GM21360 (cell line): Measurements from ENCODE around the gene TEAD3.

Experiments
- ATAC-seq: cut with Tn5 transposase; IDR thresholded peaks from one replicate; pipeline ENCODE4 v1.9.1; 2021; ENCODE audit warnings: mild to moderate bottlenecking, moderate library complexity; ENCODE audit not compliant: unreplicated experiment

TEAD3 gene

DNA sequence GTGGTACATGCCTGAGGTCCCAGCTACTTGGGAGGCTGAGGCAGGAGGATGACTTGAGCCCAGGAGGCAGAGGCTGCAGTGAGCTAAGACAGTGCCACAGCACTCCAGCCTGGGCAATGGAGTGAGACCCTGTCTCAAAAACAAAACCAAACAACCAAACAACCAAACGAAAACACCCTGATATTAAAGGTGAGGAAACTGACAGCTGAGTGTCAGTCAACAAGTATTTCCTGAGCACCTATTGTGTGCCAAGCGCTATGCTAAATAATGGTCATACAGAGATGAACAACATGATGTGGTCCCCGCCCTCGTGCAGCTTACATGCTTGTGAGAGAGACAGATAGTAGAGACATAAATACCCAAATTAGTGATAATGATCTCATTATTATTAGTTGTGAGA lies 17.7 kb upstream of the TEAD3 start:
- no peak for ATAC-seq

DNA sequence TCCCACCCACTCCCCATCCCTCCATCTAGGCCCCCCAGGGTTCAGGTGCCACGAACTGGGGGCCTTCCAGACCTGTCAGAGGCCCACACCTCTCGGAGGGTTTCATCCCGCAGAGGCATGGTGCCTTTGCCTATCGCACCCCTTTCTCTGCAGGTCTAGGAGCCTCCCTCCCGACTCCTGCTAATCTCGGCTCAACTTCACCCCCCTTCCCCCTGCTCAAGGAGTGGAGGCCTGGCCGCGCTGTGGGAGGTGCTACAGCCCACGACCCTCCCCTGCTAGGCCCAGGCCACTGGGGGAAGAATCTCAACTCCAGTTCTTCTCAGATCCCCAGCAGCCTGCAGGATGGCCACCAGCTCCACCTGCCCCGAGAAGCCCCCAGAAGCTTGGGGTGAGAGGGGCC lies 15.9 kb upstream of the TEAD3 start, which contains the start of gene TULP1:
TULP1 (minus strand) TSS at position 157 of the 400 bp plus-strand sequence; CDS start at position 119, 38 bp downstream.
- no peak for ATAC-seq

DNA sequence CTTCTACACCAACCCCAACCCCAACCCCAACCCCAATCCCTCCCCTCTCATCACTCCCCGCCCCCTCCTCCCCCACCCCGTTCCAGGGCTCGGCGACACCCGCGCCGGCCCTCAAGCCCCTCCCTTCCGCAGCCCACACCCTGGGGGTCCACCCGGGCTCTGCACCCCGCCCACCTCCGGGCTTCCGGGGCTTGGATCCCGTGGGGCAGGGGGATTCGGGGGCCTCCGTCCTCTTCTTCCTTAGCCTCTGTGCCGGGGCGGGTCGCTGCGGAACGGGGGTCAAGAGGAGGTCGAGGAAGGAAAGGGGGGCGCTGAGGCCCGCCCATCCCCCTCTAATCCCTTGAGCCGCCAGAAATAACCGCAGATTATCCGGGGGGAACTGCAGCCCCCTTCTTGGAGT lies 15.1 kb upstream of the TEAD3 start:
- ATAC-seq, result no peak

DNA sequence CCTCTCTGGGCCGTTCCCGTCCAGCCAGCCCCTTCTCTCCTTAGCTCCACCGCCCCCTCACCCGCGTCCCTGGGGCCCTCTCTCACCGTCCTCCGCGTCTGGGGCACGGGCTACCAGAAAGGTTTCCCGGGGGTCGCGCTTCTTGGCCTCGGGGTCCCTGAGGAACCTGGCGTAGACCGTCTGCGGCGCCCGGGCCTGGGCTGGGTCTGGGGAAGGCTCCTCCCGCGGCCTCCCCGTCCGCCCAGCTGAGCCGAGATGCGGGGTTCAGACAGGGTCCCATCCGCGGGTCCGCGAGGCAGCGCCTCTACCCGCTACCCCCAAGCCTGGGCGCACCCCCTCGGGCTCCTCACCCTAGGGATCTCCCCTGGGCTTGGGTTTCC lies 14.7 kb upstream of the TEAD3 start:
- no peak for ATAC-seq

DNA sequence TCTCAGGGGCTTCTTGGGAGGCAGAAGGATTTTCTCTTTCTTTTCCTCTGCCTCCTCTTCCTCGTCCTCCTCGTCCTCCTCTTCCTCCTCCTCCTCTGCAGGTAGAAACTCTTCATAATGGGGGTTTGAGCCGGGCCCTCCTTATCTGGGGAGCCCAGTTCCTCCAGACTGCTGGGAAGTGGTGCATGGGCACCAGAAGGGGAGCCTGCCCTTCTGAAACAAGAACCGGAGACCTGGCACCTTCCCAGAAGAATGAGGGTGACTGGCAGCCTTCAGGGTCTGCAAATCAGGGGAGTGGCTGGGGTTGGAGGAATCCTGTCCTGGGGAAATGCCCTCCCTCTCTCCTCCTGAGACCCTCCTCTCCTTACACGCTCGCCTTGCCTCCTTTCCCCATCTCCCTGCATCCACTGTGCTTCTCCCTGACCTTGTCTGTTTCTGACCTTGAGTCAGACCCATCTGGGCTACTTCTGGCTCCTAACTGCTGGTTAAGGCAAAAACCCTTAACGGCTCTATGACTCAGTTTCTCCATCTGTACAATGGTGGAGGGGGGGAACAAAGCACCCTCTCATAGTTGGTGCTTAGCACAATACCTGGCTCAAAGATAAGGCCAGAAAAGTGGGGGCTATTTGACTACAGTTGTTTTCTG lies 14.2 kb upstream of the TEAD3 start:
- no peak for ATAC-seq

DNA sequence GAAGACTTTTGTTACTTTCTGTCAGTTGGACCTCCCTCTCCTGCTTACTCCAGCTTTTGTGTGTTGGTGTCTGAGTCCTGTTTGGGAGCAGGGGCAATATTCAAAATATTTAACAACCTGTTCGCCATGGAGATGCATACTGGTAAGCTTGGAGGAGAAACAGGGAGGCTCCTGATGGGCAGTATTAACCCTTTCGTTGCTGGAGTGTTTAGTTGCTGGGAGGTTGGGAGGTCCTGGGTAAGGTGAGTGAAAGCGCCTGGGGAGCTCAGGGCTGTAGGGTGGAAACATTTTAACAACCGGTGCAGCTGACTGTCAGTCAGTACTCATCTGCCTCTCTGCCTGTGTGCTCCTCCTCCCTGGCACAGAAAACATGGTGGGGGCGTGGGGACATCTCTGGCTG lies 11.7 kb upstream of the TEAD3 start:
- ATAC-seq, result no peak

DNA sequence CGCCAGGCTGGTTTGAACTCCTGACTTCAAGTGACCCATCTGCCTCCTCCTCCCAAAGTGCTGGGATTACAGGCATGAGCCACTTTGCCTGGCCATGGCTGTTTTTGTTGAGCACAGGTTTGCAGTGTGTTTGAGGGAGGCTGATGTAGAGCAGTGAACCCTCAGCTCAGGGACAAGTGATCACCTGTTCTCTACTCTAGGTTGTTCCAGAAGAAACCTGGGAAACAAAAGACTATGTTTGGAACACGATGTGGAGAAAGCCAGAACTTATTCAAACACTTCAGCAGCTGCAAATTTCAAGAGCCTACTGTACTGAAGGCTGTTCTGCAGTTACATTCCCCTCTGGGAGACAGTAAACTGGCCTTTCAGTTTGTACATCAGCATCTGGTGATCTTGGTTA lies 11.1 kb upstream of the TEAD3 start:
- no peak for ATAC-seq

DNA sequence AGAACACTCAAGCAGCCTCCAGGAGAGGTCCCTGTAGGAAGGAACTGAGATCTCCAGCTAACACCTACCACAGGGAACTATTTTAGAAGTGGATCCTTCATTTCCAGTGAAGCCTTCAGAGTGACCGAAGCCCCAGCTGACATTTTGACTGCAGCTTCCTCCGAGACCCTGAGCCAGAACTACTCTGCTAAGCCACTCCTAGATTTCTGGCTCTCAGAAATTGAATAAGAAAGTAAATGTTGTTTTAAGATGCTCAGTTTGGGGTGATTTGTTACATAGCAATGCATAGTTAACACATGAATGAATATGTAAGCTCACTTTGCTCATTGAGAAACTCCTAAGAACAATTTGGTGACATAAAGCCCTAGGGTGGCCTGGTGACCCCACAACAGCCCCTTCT lies 10.3 kb upstream of the TEAD3 start:
- ATAC-seq, result no peak

DNA sequence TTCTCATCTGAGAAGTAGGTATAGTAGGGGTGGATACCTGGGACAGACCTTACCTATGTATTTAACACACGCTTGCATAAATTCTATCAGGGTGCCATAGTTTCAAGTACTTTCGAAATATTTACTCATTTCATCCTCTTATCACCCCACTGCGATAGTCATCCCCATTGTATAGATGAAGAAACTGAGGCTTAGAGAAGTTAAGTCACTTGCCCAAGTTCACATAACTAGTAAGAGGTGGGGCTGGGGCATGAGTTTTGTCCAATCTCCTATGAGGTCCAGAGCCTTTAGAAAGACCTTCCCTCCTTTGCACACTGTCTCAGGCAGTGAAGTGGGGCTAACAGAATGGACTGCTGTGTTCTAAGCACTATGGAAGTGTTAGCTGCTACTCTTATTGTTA lies 9.7 kb upstream of the TEAD3 start:
- no peak for ATAC-seq

DNA sequence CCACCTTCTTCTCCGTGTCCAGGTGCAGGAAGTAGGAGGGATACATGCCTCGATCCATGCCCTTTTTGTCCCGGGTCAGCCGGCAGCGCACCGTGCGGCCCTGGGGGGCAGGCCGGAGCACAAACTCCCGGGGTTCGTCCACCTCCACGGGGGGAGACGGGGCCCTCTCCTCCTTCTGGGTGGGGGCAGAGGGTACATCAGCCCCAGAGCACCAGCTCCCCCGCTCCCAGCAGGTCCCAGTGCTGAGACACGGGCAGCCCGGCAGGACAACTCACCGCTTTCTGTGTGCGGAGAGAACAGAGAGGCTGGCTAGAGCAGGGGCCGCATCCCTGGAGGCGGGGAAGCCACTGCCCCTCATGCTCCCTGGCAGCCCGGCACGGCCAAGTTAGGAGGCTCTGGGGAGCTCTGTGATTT lies 9.1 kb upstream of the TEAD3 start:
- ATAC-seq, result no peak

DNA sequence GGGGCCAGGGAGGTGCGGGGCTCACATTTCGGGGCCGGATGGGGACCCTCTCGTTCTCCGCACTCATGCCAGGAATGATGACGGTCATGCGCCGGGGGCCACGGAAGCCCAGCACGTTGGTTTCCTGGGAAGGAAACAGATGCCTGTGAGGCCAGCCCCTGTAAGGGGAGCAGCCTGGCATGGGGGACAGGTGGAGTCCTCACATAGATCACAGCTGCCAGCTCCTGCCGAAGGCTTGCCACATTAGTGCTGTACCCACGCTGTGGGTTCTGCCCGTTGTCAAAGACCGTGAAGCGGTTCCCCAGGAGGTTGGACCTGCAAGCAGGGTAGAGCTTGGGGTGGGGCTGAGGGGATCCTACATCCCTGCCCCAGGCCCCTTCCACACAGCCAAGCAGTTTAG lies 6.7 kb upstream of the TEAD3 start:
- ATAC-seq, result no peak

DNA sequence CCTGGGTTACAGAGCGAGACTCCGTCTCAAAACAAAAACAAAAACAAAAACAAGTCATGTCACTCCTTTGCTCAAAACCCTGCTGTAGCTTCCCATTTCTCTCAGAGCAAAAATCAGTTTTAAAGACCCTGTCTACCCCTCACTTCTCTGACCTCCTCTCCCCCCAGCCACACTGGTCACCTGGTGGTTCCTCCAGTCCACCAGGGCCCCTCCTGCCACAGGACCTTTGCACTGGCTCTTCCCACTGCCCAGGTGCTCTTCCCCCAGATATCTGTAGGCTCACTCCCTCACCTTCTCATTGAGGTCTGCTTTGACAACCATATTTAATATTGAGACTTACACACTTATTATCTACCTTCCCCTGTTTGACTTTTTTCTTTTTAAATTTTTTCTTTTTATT lies 4.9 kb upstream of the TEAD3 start:
- no peak for ATAC-seq

DNA sequence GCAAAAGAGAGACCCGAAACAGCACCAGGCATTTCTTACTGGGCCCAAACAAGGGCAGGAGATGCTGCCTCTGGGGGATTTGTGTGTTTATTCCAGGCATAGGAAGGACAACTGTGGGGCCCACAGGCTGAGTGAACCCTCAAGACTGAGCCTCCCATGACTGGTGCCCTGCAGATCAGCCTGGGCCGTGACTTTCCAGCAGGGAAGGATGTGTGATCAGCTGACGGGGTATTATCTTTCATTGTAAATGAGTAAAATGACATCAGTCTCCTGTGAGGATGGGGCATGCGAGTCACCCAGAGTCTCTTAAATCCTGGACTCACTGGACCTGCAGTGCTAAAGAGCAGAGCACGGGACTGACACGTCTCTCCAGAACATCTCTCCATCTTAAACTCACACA lies 3.9 kb upstream of the TEAD3 start:
- ATAC-seq, result no peak

DNA sequence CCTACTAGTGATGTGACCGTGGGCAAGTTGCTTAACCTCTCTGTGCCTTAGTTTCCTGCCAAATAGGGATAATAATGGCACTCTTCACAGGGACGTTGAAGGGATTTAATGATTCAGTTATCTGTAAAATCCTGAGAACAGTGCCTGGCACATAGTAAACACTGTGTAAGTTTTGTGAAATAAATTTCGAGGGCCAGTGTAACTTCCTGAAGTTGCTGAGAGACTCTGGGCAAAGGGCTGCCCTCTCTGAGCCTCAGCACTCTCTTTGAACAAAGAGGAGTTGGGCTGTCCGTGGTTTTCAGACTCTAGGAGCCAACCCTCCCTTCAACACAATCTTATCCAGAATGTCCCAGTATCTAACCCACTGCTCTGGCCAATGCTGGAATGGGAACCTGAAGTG lies 2.5 kb upstream of the TEAD3 start:
- no peak for ATAC-seq

DNA sequence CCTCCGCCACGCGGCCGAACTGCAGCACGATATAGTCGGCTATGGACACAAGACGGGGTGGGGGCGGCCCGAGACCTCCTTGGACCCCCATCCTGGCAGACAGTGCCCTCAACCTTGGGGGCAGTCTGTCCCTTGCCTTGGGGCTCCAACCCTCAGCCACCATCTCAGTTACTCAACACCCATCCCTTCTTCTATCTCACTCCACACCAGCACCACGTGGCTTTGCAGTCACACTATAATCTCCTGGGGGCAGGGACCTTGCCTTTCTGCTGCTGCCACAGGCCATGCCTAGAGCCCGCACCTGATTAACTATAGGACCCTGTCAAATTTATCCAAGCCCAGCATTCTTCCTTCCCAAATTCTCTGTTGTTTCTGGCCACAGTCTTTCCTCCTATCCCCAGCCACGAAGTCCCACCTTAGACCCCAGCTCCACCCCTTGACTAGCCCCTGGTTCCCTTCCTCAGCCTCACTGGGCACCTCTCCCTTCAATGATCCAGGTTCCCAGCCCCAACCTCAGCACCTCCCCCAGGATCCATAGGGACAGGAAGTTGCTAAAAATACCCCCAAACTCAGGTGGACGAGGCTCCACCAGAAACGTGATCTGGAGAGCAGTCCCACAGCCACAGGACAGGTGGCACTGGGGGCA lies 1.7 kb upstream of the TEAD3 start:
- no peak for ATAC-seq

DNA sequence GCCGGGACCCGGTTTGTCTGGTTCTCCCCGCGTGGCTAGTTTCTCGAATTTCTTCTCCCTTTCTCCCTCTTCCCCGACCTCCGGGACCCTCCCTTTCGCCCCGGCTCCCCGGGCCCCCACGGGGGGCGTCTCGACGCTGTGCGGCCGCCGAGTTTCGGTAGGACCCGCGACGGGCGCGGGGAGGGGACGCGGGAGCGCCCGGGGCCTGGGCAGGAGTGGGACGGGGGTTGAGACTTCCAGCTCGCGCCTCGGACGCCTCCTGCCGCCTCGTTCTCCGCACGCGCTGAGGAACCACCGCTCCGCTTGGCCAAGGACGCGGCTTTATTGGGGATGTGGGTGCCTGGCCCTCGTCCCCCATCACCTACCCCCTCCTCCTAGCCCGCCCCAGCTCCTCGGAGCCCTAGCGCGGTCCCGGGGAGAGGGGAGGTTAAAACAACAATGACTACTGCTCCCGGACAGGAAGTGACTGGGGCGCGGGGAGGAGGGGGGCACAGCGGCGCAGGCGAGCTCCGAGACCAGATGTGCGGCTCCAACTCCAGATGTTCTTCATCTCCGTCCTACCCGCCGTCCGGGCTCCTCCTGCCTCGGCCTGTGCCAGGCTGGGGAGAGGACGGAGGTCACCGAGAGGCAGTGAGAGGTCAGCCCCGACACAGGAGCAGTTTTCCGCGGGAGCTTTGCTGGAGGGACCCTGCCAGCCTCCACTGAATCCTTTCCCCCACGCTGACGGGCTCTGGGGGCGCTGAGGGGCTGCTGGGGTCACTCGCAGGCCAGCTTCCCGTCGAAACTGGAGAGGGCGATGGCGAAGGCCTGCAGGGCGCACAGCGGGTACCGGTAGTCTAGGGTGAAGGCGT lies 917 bp upstream of the TEAD3 start:
- ATAC-seq, result no peak

DNA sequence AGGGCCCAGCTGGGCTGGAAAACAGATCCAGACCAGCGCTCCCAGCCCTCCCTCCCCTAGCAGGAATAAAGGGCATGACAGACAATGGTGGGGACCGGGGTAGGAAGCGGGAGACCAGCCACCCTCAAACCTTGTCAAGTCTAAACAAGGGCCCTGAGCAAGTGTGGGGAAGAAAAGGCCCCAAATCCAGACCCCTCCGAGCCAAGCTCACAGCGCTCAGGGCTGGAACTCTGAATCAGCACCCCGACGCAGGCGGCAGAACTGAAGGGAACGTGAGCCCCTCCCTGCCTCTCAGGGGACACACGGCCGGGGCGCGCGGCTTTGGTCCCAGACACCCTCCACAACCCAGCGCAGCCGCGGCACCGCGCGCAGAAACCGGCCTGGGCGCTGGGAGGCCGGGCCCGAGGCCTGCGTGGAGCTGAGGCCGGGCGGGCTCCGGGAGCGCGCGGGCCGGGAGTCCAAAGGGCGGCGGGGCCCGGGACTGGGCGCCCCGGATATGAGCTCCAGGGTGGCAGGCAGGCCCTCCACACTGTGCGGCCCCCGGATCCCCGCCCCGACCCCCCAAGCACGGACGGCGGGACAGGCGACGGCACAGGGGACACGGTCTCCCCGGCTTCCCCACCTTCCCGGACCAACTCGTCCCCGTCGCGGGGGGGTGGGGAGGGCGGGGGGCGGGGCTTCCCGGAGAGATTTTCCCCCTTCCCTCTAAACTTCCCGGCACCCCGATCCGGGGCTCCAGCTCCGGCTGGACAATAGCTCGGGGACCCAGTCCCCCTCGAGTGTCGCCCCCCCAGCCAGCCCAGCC lies 641 bp downstream of the TEAD3 start:
- no peak for ATAC-seq

DNA sequence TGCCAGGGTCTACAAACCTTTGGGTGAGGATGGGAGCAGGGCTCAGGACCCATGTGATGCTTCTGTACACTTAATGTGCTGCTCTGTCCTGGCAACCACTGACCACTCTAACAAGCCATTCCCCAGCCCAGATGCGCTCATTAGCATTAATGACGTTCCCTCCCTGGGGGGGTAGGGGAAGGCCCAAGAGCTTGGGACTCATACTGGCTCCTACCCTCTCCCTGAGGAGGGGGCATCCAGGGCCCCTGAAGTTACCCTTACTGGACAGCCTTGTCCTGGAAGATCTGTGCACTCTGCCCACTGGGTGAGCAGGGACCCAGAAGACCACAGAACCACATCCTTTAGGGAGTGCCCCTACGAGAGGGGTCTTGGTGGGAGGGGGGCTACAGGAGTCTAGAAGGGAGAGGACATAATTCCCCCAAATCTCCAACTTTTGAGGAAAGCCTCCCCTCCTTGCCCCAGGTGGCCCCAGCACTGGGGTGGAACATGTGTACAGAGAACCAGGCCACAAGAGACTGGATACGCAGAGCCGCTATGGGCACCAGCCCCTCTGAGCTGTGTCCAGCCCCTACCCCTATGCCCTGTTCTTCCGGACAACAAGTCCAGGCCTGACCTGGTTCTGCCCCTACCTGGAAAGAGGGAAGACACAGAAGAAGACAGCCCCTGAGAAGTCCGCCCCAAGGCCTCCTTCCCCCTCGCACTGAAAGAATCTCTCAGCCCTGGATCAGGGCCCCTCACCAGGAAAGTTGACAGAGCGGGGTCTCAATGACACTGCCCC lies 1.4 kb downstream of the TEAD3 start:
- ATAC-seq, result no peak

DNA sequence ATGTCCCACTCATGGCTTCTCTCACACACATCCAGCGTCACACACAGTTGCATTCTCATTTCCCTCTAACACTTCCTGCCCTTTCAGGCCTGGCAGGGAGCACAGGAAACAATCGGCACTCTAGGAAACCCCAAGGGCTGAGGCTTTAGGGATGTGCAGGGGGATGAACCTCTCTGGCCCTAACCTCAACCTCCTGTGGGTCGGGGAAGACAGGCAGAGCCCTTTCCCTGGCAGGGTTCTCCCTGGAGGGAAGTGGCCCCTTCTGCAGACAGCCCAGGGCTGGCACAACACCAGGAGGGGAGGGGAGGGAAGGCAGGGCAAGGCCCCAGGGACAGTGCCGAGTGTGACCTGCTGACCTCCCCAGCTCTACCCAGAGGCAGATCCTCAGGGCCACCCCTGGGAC lies 2.7 kb downstream of the TEAD3 start:
- no peak for ATAC-seq

DNA sequence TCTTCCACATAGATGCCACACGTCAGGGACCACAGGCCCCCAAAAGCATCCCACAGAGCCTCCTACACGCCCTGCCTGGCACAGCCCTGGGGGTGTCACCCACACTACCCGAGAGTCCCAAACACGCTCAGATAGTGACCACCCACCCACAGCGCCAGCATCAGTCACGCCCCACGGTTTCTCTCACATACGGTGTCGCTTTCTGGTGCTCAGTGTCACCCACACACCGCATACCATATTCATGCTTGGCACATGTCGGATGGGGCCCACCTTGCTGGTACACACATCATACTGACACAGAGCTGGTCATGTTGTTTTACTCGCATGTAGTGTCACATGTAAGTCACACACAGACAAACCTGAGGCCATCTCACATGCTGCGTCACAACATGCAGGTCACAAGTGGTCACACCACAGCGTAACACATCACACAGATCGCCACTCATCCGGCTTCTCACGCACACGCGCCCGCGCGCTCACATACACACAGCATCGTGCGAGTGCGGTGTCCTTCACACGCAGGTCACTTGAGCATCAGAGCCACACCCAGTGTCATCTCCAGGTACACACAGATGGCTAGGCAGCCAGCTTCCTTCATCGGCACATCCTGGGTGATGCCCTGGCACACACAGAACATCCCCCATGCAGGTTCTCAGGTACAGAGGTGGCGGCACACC lies 3.4 kb downstream of the TEAD3 start:
- no peak for ATAC-seq
